ENCODE measurements around the gene TARS3.

DNA sequence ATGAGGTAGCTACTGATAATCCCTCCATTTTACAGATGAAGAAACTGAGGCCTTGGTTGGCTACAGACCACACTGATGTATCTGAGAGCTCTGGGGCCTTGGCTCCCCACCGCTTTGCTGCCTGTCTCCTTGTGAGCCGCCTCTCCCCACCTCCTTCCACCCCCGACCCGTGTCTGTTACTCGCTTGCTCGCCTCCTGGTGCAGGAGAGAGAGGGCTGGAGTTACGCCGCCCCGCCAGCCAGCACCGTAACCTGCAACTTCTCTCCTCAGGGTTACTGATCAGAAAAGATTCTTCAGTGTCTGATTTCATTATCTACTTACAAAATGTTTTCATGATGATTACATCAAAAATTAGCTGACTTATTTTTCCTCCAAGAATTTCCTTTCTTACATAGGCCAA lies 106.2 kb downstream of the TARS3 start:
- no peak for TF ChIP-seq CTCF (IDR thresholded peaks at IDR 0.05; ENCODE audit: poor library complexity)
- TF ChIP-seq EZH2 (IDR thresholded peaks at IDR 0.05; ENCODE audit: borderline replicate concordance) = no peak

Measured in hepatocyte (in vitro differentiated cells).